SK-N-SH treated with all-trans-retinoic acid at 6 μM for 48 hours (cell line): ENCODE data around the gene COL4A2.
A peak's percentile ranks its signal among the peaks of the same experiment; 100 is the strongest.

Source experiments
- ATAC-seq: fragments of 200-7000 bp; cut with Tn5 transposase; 3 replicates; pipeline ENCODE4 v1.9.1; 2020; ENCODE audit warnings: mild to moderate bottlenecking, moderate library complexity
- ARNTL ChIP-seq: fragments of 450-650 bp; formaldehyde crosslinking; IDR thresholded peaks from 2 replicates; pipeline ENCODE4 v1.5.0; 2020; ENCODE audit warnings: low read depth, mild to moderate bottlenecking, moderate library complexity, borderline replicate concordance
- CREB5 ChIP-seq: fragments of 250-450 bp; sonication (Bioruptor Pico); IDR thresholded peaks from 2 replicates; pipeline ENCODE4 v1.5.1; 2020; ENCODE audit warnings: low read depth, mild to moderate bottlenecking, moderate library complexity
- CSDC2 ChIP-seq: fragments of 250-450 bp; sonication (Bioruptor Pico); IDR thresholded peaks from 2 replicates; pipeline ENCODE4 v1.5.0; 2020; ENCODE audit warnings: mild to moderate bottlenecking, moderate library complexity
- ESRRG ChIP-seq: fragments of 250-450 bp; sonication (Bioruptor Pico); IDR thresholded peaks from 2 replicates; pipeline ENCODE4 v1.6.1; 2021; ENCODE audit warnings: mild to moderate bottlenecking
- GLIS3 ChIP-seq: fragments of 250-450 bp; sonication (Bioruptor Pico); IDR thresholded peaks from 2 replicates; pipeline ENCODE4 v1.5.0; 2020; ENCODE audit warnings: mild to moderate bottlenecking, moderate library complexity
- ISL1 ChIP-seq: fragments of 250-450 bp; sonication (Bioruptor Pico); IDR thresholded peaks from 2 replicates; pipeline ENCODE4 v2.1.2; 2022; ENCODE audit warnings: mild to moderate bottlenecking, moderate library complexity
- OSR1 ChIP-seq: fragments of 250-450 bp; sonication (Bioruptor Pico); IDR thresholded peaks from 2 replicates; pipeline ENCODE4 v1.8.0; 2022; ENCODE audit warnings: moderate library complexity, mild to moderate bottlenecking, inconsistent platforms
- PATZ1 ChIP-seq: fragments of 250-450 bp; sonication (Bioruptor Pico); IDR thresholded peaks from 2 replicates; pipeline ENCODE4 v1.8.0; 2020; ENCODE audit warnings: mild to moderate bottlenecking, moderate library complexity, borderline replicate concordance
- POU6F1 ChIP-seq: fragments of 250-450 bp; sonication (Bioruptor Pico); IDR thresholded peaks from 2 replicates; pipeline ENCODE4 v1.8.0; 2021; ENCODE audit warnings: low read depth, mild to moderate bottlenecking, moderate library complexity, borderline replicate concordance
- PPARA ChIP-seq: fragments of 250-450 bp; sonication (Bioruptor Pico); IDR thresholded peaks from 2 replicates; pipeline ENCODE4 v1.5.0; 2020; ENCODE audit warnings: mild to moderate bottlenecking, borderline replicate concordance
- RARB ChIP-seq: fragments of 250-450 bp; sonication (Bioruptor Pico); IDR thresholded peaks from 2 replicates; pipeline ENCODE4 v1.8.0; 2021; ENCODE audit warnings: mild to moderate bottlenecking, moderate library complexity
- SNAI2 ChIP-seq: fragments of 250-450 bp; sonication (Bioruptor Pico); IDR thresholded peaks from 2 replicates; pipeline ENCODE4 v1.5.0; 2020; ENCODE audit warnings: mild to moderate bottlenecking, moderate library complexity
- TCF4 ChIP-seq: fragments of 250-450 bp; sonication (Bioruptor Pico); IDR thresholded peaks from 2 replicates; pipeline ENCODE4 v1.8.0; 2021; ENCODE audit warnings: mild to moderate bottlenecking, moderate library complexity, borderline replicate concordance
- TOX ChIP-seq: fragments of 250-450 bp; sonication (Bioruptor Pico); IDR thresholded peaks from 2 replicates; pipeline ENCODE4 v1.8.0; 2021; ENCODE audit warnings: mild to moderate bottlenecking, moderate library complexity, borderline replicate concordance
- TSHZ2 ChIP-seq: fragments of 250-450 bp; sonication (Bioruptor Pico); IDR thresholded peaks from 2 replicates; pipeline ENCODE4 v1.5.0; 2020; ENCODE audit warnings: mild to moderate bottlenecking, moderate library complexity
- ZC3H10 ChIP-seq: fragments of 250-450 bp; sonication (Bioruptor Pico); IDR thresholded peaks from 2 replicates; pipeline ENCODE4 v1.5.1; 2021; ENCODE audit warnings: mild to moderate bottlenecking, moderate library complexity
- ZFP3 ChIP-seq: fragments of 250-450 bp; sonication (Bioruptor Pico); IDR thresholded peaks from 2 replicates; pipeline ENCODE4 v1.5.0; 2020; ENCODE audit warnings: mild to moderate bottlenecking, moderate library complexity
- ZFP30 ChIP-seq: fragments of 450-650 bp; formaldehyde crosslinking; IDR thresholded peaks from 2 replicates; pipeline ENCODE4 v1.5.0; 2022; ENCODE audit warnings: mild to moderate bottlenecking, moderate library complexity
- ZNF565 ChIP-seq: fragments of 450-650 bp; formaldehyde crosslinking; conservative IDR thresholded peaks from 2 replicates; pipeline ENCODE4 v1.5.0; 2020; ENCODE audit warnings: low read depth, mild to moderate bottlenecking, moderate library complexity
- ZNF70 ChIP-seq: fragments of 450-650 bp; formaldehyde crosslinking; IDR thresholded peaks from 2 replicates; pipeline ENCODE4 v1.5.0; 2020; ENCODE audit warnings: mild to moderate bottlenecking, moderate library complexity
- ZNF8 ChIP-seq: fragments of 450-650 bp; formaldehyde crosslinking; IDR thresholded peaks from 2 replicates; pipeline ENCODE4 v1.5.0; 2020; ENCODE audit warnings: mild to moderate bottlenecking, moderate library complexity
- TF ChIP-seq, protein P1 (sequence below): fragments of 250-450 bp; sonication (Bioruptor Pico); IDR thresholded peaks from 2 replicates; pipeline ENCODE4 v1.5.1; 2021; ENCODE audit warnings: mild to moderate bottlenecking, moderate library complexity

COL4A2 gene

DNA sequence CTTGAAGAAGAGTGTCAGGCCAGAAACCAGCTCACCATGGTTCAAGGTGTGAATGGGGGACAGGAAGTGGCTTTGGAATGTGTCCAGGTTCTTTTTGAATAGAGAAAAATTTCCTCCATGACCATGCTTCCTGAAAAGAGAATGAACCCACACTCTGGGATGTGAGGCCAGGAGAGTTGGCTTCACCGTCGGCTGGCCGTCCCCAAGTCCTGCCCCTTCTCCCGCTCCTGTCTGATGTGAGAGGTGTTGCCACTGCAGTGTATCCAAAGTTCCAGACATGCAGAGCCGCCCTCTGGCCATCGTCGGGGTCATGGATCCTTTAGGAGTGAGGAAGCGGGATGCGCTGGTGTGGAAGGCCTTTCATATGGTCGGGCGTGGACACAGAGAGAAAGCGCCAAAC lies 101.2 kb downstream of the COL4A2 start:
- ATAC-seq: no peak
- TF ChIP-seq OSR1 (CRISPR knock-in tag): no peak
- TF ChIP-seq CREB5 (CRISPR knock-in tag): no peak
- TF ChIP-seq ZNF70 (CRISPR knock-in tag): no peak
- no peak for TF ChIP-seq TOX
- no peak for TF ChIP-seq RARB (CRISPR knock-in tag)
- TF ChIP-seq ZFP30 (CRISPR knock-in tag): no peak
- no peak for TF ChIP-seq ZNF565 (CRISPR knock-in tag)
- no peak for TF ChIP-seq POU6F1
- no peak for TF ChIP-seq ZFP3 (CRISPR knock-in tag)
- TF ChIP-seq PPARA: no peak
- no peak for TF ChIP-seq CSDC2 (CRISPR knock-in tag)
- TF ChIP-seq TCF4 (CRISPR knock-in tag): no peak
- TF ChIP-seq ESRRG (CRISPR knock-in tag): no peak
- TF ChIP-seq ZNF8 (CRISPR knock-in tag): no peak
- no peak for TF ChIP-seq PATZ1 (CRISPR knock-in tag)
- TF ChIP-seq GLIS3: no peak
- TF ChIP-seq SNAI2 (CRISPR knock-in tag): no peak
- TF ChIP-seq ZC3H10 (CRISPR knock-in tag): no peak

GRCh38 chr13:110409581-110409992 lies 102.5 kb downstream of the COL4A2 start:
- TF ChIP-seq TSHZ2 (CRISPR knock-in tag) (no peak), POU6F1 (no peak), PATZ1 (CRISPR knock-in tag) (no peak), ZFP30 (CRISPR knock-in tag) (no peak), ZNF70 (CRISPR knock-in tag) (no peak), ARNTL (CRISPR knock-in tag) (no peak), TCF4 (CRISPR knock-in tag) (no peak), TOX (no peak), PPARA (no peak), CSDC2 (CRISPR knock-in tag) (no peak), ISL1 (CRISPR knock-in tag) (no peak)
- TF ChIP-seq, protein P1, sequence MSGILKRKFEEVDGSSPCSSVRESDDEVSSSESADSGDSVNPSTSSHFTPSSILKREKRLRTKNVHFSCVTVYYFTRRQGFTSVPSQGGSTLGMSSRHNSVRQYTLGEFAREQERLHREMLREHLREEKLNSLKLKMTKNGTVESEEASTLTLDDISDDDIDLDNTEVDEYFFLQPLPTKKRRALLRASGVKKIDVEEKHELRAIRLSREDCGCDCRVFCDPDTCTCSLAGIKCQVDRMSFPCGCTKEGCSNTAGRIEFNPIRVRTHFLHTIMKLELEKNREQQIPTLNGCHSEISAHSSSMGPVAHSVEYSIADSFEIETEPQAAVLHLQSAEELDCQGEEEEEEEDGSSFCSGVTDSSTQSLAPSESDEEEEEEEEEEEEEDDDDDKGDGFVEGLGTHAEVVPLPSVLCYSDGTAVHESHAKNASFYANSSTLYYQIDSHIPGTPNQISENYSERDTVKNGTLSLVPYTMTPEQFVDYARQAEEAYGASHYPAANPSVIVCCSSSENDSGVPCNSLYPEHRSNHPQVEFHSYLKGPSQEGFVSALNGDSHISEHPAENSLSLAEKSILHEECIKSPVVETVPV: no peak
- TF ChIP-seq, all 23 proteins: peak for 0
- peak; percentile 4; the same call in 1 of the 3 replicates for ATAC-seq
